ENCODE measurements around the gene SIN3A. TPM values are rescaled to one million over a fixed set of nuclear protein-coding genes. Genes with fewer than 3 reads are reported as not detected.

The SIN3A gene
- total and polyA plus RNA-seq, 5 donors from 2014 or later = 13.6 to 123 (median 15.0) TPM

DNA sequence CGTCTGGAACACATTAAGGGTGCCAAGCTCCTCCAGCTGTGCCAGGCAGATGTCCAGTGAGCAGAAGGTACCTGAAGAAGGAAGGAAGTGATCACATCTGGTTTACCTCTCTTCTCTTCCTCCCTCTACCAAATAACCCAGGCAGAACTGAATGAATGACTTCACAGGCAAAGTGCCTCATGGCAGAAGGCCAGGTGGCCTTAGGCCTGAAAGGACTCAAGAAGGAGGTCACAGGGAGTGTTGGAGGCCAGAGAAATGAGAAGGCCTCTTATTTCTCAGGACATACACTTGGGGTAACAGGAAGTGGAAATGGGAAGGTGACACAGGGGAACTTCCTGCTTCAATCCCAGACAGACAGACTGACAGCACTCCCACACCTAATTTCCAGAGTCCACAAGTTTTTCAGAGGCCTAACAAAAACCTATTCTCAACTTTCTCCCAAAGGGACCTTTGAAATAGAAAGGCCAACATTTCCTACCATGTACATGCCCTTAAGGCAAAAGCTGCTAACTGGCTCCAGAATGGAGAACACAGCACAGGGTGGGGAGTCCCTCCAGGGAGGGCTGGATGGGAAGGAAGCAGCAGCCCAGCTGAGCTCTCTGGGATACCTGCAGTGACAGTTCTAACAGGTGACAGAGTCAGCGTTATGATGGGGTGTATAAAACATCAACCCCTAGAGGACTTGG, 17.6 kb upstream of the SIN3A start:
- Mint-ChIP-seq H3K27ac (no peak overlapping the region), H3K9me3 (no peaks in the 10 kb centered on the region), H3K27me3 (no peaks in the 10 kb centered on the region), H3K4me1 (peaks cover 0 to 6% (median 0%) of the 10 kb centered on the region in 4 donors), H3K4me3 (no peak overlapping the region), H3K36me3 (peaks cover 38% of the 10 kb centered on the region)
- Histone ChIP-seq H3K36me3 (ENCODE audit: control insufficient read depth, insufficient read depth, low read length) (peaks cover 48% of the 10 kb centered on the region), H3K27me3 (ENCODE audit: control insufficient read depth, insufficient read depth, low read length) (no peaks in the 10 kb centered on the region), H3K4me1 (ENCODE audit: control insufficient read depth, insufficient read depth, low read length, poor library complexity, severe bottlenecking) (no peaks in the 10 kb centered on the region), H3K9me3 (ENCODE audit: control insufficient read depth in 2 of 2, low read length in 2 of 2) (no peaks in the 10 kb centered on the region), H3K27ac (ENCODE audit: insufficient read depth, low read length, poor library complexity, severe bottlenecking) (no peak overlapping the region), H3K4me3 (ENCODE audit: low read depth, low read length) (no peak overlapping the region)
- ATAC-seq (ENCODE audit: low read depth in 2 of 2) = no peak
- no peak for DNase-seq

DNA sequence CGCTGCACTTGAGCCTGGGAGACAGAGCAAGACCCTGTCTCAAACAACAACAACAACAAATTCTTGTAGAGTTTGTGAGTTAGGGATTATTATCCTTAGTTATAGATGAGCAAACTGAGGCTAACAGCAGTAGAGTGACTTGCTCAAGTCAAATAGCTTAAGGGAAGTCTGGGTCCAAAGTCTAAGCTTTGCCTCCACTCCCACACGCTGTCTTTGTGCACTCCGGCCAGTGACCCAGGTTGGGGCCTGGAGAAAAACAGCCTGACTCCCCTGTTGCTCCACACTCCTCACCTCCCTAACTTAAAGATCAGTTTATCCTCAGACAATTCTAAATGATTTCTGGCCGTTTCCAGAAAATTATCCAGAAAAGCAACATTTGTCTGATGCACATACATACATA, 9.2 kb upstream of the SIN3A start:
- H3K9me3 ChIP-seq (ENCODE audit: control insufficient read depth in 2 of 2, low read length in 2 of 2) = no peaks in the 10 kb centered on the region
- H3K4me3 Mint-ChIP-seq = peak overlapping the region in 1 of 4 donors; percentile 11
- H3K36me3 Mint-ChIP-seq = no peaks in the 10 kb centered on the region
- no peak overlapping the region for H3K27ac ChIP-seq (ENCODE audit: insufficient read depth, low read length, poor library complexity, severe bottlenecking)
- DNase-seq (no peak), ATAC-seq (ENCODE audit: low read depth in 2 of 2) (no peak)
- peaks cover 6% of the 10 kb centered on the region for H3K4me1 ChIP-seq (ENCODE audit: control insufficient read depth, insufficient read depth, low read length, poor library complexity, severe bottlenecking)
- H3K27me3 ChIP-seq (ENCODE audit: control insufficient read depth, insufficient read depth, low read length) = no peaks in the 10 kb centered on the region
- H3K4me1 Mint-ChIP-seq = peaks cover 4 to 15% (median 8%) of the 10 kb centered on the region in 4 donors
- H3K27me3 Mint-ChIP-seq = no peaks in the 10 kb centered on the region
- no peak overlapping the region for H3K4me3 ChIP-seq (ENCODE audit: low read depth, low read length)
- no peaks in the 10 kb centered on the region for H3K9me3 Mint-ChIP-seq
- H3K27ac Mint-ChIP-seq = peak overlapping the region in 2 of 3 donors; percentile 2 to 25
- no peaks in the 10 kb centered on the region for H3K36me3 ChIP-seq (ENCODE audit: control insufficient read depth, insufficient read depth, low read length)

DNA sequence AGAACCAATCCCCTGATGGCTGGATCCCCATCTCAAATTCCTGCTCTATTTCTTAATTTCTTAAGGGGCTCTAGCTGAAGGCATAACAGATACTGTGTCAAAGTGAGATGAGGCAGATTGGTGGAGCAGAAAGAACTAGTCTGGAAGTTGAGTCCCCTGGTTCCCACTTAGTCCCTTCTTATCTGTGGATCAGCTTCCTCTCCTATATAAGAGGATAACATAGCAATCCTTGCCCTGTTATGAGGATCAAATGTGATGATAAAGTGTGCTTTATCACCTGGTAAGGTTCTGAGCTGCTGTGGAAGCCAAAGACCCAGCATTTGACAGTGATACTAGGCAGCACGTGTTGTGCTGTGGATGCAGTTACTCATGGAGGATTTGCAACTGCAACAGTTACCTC, 8.1 kb upstream of the SIN3A start:
- H3K27ac ChIP-seq (ENCODE audit: insufficient read depth, low read length, poor library complexity, severe bottlenecking) = no peak overlapping the region
- Mint-ChIP-seq H3K9me3 (no peaks in the 10 kb centered on the region), H3K27me3 (no peaks in the 10 kb centered on the region), H3K4me1 (peaks cover 4 to 15% (median 7%) of the 10 kb centered on the region in 4 donors), H3K36me3 (no peaks in the 10 kb centered on the region), H3K4me3 (peak overlapping the region in 2 of 4 donors; percentile 32), H3K27ac (peak overlapping the region in 2 of 3 donors; percentile 32 to 46)
- no peaks in the 10 kb centered on the region for H3K9me3 ChIP-seq (ENCODE audit: control insufficient read depth in 2 of 2, low read length in 2 of 2)
- peaks cover 9% of the 10 kb centered on the region for H3K4me1 ChIP-seq (ENCODE audit: control insufficient read depth, insufficient read depth, low read length, poor library complexity, severe bottlenecking)
- no peaks in the 10 kb centered on the region for H3K36me3 ChIP-seq (ENCODE audit: control insufficient read depth, insufficient read depth, low read length)
- no peaks in the 10 kb centered on the region for H3K27me3 ChIP-seq (ENCODE audit: control insufficient read depth, insufficient read depth, low read length)
- no peak for ATAC-seq (ENCODE audit: low read depth in 2 of 2)
- no peak for DNase-seq
- H3K4me3 ChIP-seq (ENCODE audit: low read depth, low read length) = no peak overlapping the region

DNA sequence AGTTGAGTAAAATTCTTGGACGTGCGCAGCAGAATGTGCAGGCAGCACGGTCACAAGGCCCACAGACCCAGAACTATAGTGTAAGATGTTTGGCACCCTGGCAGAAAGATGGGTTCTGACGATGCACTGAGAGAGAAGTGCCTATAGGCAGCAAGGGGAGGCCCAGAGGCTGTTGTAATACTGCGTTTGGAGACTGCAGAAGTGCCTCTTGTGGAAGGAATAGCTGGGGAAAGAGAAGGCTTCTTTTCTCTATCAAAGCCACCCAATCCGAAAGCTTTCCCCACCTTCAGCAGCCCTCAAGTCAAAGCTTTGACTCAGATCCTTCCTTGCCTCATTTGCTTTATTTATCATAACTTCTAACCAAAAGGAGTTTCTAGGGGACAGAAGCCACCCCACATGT, 5.2 kb upstream of the SIN3A start:
- H3K4me1 ChIP-seq (ENCODE audit: control insufficient read depth, insufficient read depth, low read length, poor library complexity, severe bottlenecking) = peaks cover 27% of the 10 kb centered on the region
- DNase-seq (no peak), ATAC-seq (ENCODE audit: low read depth in 2 of 2) (no peak)
- Mint-ChIP-seq H3K27me3 (no peaks in the 10 kb centered on the region), H3K27ac (peak overlapping the region in 2 of 3 donors; percentile 88 to 96), H3K4me1 (peaks cover 4 to 23% (median 9%) of the 10 kb centered on the region in 4 donors), H3K4me3 (peak overlapping the region; percentile 90 to 97 (median 94)), H3K36me3 (no peaks in the 10 kb centered on the region), H3K9me3 (no peaks in the 10 kb centered on the region)
- H3K27me3 ChIP-seq (ENCODE audit: control insufficient read depth, insufficient read depth, low read length) = no peaks in the 10 kb centered on the region
- peak overlapping the region; percentile 99 for H3K27ac ChIP-seq (ENCODE audit: insufficient read depth, low read length, poor library complexity, severe bottlenecking)
- no peaks in the 10 kb centered on the region for H3K9me3 ChIP-seq (ENCODE audit: control insufficient read depth in 2 of 2, low read length in 2 of 2)
- H3K4me3 ChIP-seq (ENCODE audit: low read depth, low read length) = no peak overlapping the region
- no peaks in the 10 kb centered on the region for H3K36me3 ChIP-seq (ENCODE audit: control insufficient read depth, insufficient read depth, low read length)

DNA sequence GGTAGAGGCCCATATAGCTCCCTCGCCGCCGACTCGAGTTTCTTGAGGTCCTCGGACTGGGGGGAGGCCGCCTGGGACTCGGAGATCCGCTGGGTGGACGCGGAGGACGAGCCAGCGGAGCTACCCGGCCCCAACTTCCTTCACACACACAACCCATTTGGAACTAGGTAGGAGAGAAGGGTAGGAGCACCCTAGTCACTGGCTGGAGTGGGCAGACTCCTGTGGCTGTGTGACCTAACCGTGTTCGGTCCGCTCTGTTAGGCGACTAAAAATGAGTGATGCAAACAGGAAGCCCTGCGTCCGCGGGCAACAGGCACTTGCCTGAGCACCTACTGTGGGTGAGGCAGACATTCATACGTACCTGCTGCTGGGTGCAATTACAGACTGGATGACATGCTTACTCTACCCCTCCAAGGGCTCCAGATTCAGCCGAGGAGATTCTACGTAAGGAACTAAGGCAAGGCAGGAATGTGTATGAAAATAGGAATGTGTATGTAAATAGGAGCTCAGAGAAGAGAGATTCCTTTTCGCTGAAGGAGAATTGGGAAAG, 4.6 kb upstream of the SIN3A start:
- Mint-ChIP-seq H3K9me3 (no peaks in the 10 kb centered on the region), H3K27me3 (no peaks in the 10 kb centered on the region), H3K4me1 (peaks cover 4 to 23% (median 9%) of the 10 kb centered on the region in 4 donors), H3K27ac (peak overlapping the region; percentile 82 to 96 (median 88)), H3K36me3 (no peaks in the 10 kb centered on the region), H3K4me3 (peak overlapping the region; percentile 90 to 97 (median 94))
- H3K4me1 ChIP-seq (ENCODE audit: control insufficient read depth, insufficient read depth, low read length, poor library complexity, severe bottlenecking) = peaks cover 27% of the 10 kb centered on the region
- no peaks in the 10 kb centered on the region for H3K36me3 ChIP-seq (ENCODE audit: control insufficient read depth, insufficient read depth, low read length)
- ATAC-seq (ENCODE audit: low read depth in 2 of 2) = no peak
- peak overlapping the region; percentile 99 for H3K27ac ChIP-seq (ENCODE audit: insufficient read depth, low read length, poor library complexity, severe bottlenecking)
- H3K4me3 ChIP-seq (ENCODE audit: low read depth, low read length) = peak overlapping the region; percentile 90
- no peaks in the 10 kb centered on the region for H3K9me3 ChIP-seq (ENCODE audit: control insufficient read depth in 2 of 2, low read length in 2 of 2)
- no peaks in the 10 kb centered on the region for H3K27me3 ChIP-seq (ENCODE audit: control insufficient read depth, insufficient read depth, low read length)
- DNase-seq = peak in 2 of 3 donors; percentile 40 to 83

DNA sequence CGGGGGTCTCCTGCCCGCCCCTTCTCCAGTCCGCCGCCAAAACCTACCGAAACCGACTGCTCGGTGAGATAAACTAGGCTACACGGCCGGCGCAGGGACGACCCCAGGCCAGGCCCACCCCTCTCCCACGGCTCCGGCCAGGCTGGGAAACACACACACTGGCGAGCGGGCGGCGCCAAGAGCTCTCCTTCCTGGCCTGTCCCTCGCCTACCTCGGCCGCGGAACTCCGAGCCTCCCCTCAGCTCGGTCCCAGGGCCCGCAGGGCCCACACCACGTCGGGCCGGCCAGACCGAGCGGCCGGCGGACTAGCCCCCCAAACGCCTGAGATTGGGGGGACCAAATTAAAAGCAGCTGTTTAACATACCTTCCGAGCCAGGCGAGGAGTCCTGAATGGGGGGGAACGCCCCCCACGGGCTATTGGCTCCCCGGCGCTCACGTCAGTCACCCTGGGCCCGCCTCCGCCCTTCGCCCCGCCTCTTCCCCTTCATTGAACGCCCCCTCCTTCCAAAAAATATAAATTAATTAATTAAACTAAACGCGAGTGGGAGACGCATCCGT, 4.0 kb upstream of the SIN3A start:
- Histone ChIP-seq H3K36me3 (ENCODE audit: control insufficient read depth, insufficient read depth, low read length) (no peaks in the 10 kb centered on the region), H3K27me3 (ENCODE audit: control insufficient read depth, insufficient read depth, low read length) (no peaks in the 10 kb centered on the region), H3K9me3 (ENCODE audit: control insufficient read depth in 2 of 2, low read length in 2 of 2) (no peaks in the 10 kb centered on the region), H3K4me1 (ENCODE audit: control insufficient read depth, insufficient read depth, low read length, poor library complexity, severe bottlenecking) (peaks cover 28% of the 10 kb centered on the region), H3K4me3 (ENCODE audit: low read depth, low read length) (peak overlapping the region; percentile 90), H3K27ac (ENCODE audit: insufficient read depth, low read length, poor library complexity, severe bottlenecking) (peak overlapping the region; percentile 99)
- peak overlapping the region; percentile 82 to 96 (median 88) for H3K27ac Mint-ChIP-seq
- peak overlapping the region; percentile 90 to 97 (median 94) for H3K4me3 Mint-ChIP-seq
- peak; percentile 85 to 91 (median 89) for DNase-seq
- H3K4me1 Mint-ChIP-seq = peaks cover 4 to 25% (median 10%) of the 10 kb centered on the region in 4 donors
- no peaks in the 10 kb centered on the region for H3K27me3 Mint-ChIP-seq
- no peaks in the 10 kb centered on the region for H3K9me3 Mint-ChIP-seq
- no peaks in the 10 kb centered on the region for H3K36me3 Mint-ChIP-seq
- ATAC-seq (ENCODE audit: low read depth in 2 of 2) = no peak

DNA sequence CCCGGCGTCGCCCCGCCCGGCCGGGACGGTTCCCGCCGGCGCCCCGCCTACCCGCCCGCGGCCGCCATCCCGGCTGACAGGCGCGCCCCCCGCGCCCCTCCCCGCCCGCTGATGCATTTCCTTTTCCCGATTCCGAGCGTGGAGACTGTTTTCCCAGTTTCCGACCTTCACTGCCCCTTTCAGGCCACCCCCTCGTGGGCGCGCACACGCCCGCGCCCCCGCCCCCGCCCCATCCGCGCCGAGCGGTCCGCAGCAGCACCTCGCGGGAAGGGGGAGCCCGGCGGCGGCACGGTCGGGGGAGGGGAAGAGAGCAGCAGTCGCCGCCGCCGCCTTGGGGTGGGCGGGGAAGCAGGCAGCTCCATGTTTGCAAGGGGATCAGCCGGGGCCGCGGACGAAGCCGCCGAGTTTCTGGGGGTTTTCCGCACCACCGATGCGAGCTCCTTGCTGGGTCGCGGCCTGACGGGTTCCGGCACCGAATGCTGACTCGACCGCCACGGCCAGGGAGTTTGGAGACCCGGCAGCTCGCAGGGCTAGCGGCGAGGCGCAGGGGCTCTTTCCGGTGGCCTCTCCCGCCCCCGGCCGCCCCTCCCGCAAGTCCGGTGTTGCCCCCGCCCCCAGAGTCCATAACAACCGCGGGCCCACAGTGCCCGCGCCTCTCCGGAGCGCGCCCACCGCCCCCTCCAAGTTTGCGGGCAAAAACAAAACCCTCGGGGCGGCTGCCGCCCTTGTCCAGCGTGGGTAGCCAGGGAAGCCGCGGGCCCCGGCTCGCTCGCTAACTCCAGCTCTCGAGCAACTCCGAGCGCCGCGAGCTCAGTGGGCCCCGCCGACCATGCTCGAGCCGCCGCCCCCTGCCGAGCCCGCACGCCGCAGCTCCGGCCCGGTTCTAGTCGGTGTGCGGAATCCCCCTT, 3.2 kb upstream of the SIN3A start:
- Mint-ChIP-seq H3K4me3 (peak overlapping the region; percentile 90 to 97 (median 94)), H3K27ac (peak overlapping the region in 1 of 3 donors; percentile 98), H3K4me1 (peaks cover 4 to 32% (median 17%) of the 10 kb centered on the region in 4 donors), H3K27me3 (no peaks in the 10 kb centered on the region), H3K36me3 (no peaks in the 10 kb centered on the region), H3K9me3 (no peaks in the 10 kb centered on the region)
- DNase-seq (peak; percentile 79 to 83 (median 82)), ATAC-seq (ENCODE audit: low read depth in 2 of 2) (no peak)
- no peaks in the 10 kb centered on the region for H3K36me3 ChIP-seq (ENCODE audit: control insufficient read depth, insufficient read depth, low read length)
- H3K27ac ChIP-seq (ENCODE audit: insufficient read depth, low read length, poor library complexity, severe bottlenecking) = peak overlapping the region; percentile 99
- H3K4me1 ChIP-seq (ENCODE audit: control insufficient read depth, insufficient read depth, low read length, poor library complexity, severe bottlenecking) = peaks cover 36% of the 10 kb centered on the region
- H3K9me3 ChIP-seq (ENCODE audit: control insufficient read depth in 2 of 2, low read length in 2 of 2) = no peaks in the 10 kb centered on the region
- H3K27me3 ChIP-seq (ENCODE audit: control insufficient read depth, insufficient read depth, low read length) = no peaks in the 10 kb centered on the region
- H3K4me3 ChIP-seq (ENCODE audit: low read depth, low read length) = peak overlapping the region; percentile 51

All from CD4-positive, CD25-positive, alpha-beta regulatory T cell (primary cell).